ENCODE measurements around the gene DVL3.
"Not testable (repeated sequence)": the region's sequence is repeated elsewhere in the genome, so short reads cannot be mapped to it uniquely, and the experiment has no call there.

Gene DVL3

GRCh38 chr3:184155644-184156521 is 706 bp downstream of the DVL3 start:
- Histone ChIP-seq H3K4me3 (ENCODE audit: extremely low read depth, insufficient read depth, low read length, poor library complexity, severe bottlenecking) (peak overlapping the region; percentile 71), H3K9me3 (ENCODE audit: control insufficient read depth, low read length) (no peaks in the 10 kb centered on the region), H3K27ac (ENCODE audit: low read depth, low read length, severe bottlenecking) (peak overlapping the region; percentile 86), H3K36me3 (ENCODE audit: control insufficient read depth, insufficient read depth, low read length) (peaks cover 27% of the 10 kb centered on the region), H3K4me1 (ENCODE audit: control insufficient read depth, insufficient read depth, low read length, poor library complexity, severe bottlenecking) (peaks cover 18% of the 10 kb centered on the region)
- 0 to 1% methylated on average over 35 to 43 of the region's 47 CpGs for WGBS, 2 experiments (ENCODE audit: insufficient coverage in 2 of 2)

GRCh38 chr3:184156522-184156955 is 1.4 kb downstream of the DVL3 start:
- H3K4me1 ChIP-seq (ENCODE audit: control insufficient read depth, insufficient read depth, low read length, poor library complexity, severe bottlenecking) = peaks cover 19% of the 10 kb centered on the region
- H3K9me3 ChIP-seq (ENCODE audit: control insufficient read depth, low read length) = no peaks in the 10 kb centered on the region
- peak overlapping the region; percentile 71 for H3K4me3 ChIP-seq (ENCODE audit: extremely low read depth, insufficient read depth, low read length, poor library complexity, severe bottlenecking)
- H3K36me3 ChIP-seq (ENCODE audit: control insufficient read depth, insufficient read depth, low read length) = peaks cover 28% of the 10 kb centered on the region
- 0% methylated on average over 3 of the region's 6 CpGs for WGBS, 2 experiments (ENCODE audit: insufficient coverage in 2 of 2)
- peak overlapping the region; percentile 86 for H3K27ac ChIP-seq (ENCODE audit: low read depth, low read length, severe bottlenecking)

GRCh38 chr3:184157206-184157605 is 2.0 kb downstream of the DVL3 start:
- peak overlapping the region; percentile 86 for H3K27ac ChIP-seq (ENCODE audit: low read depth, low read length, severe bottlenecking)
- H3K9me3 ChIP-seq (ENCODE audit: control insufficient read depth, low read length) = no peaks in the 10 kb centered on the region
- peaks cover 19% of the 10 kb centered on the region for H3K4me1 ChIP-seq (ENCODE audit: control insufficient read depth, insufficient read depth, low read length, poor library complexity, severe bottlenecking)
- peak overlapping the region; percentile 71 for H3K4me3 ChIP-seq (ENCODE audit: extremely low read depth, insufficient read depth, low read length, poor library complexity, severe bottlenecking)
- H3K36me3 ChIP-seq (ENCODE audit: control insufficient read depth, insufficient read depth, low read length) = peaks cover 34% of the 10 kb centered on the region

GRCh38 chr3:184158404-184158803 is 3.2 kb downstream of the DVL3 start:
- 86 to 89% methylated on average over 2 to 3 of the region's 4 CpGs for WGBS, 2 experiments (ENCODE audit: insufficient coverage in 2 of 2)
- no peak overlapping the region for H3K27ac ChIP-seq (ENCODE audit: low read depth, low read length, severe bottlenecking)
- H3K9me3 ChIP-seq (ENCODE audit: control insufficient read depth, low read length) = no peaks in the 10 kb centered on the region
- H3K4me3 ChIP-seq (ENCODE audit: extremely low read depth, insufficient read depth, low read length, poor library complexity, severe bottlenecking) = no peak overlapping the region
- H3K36me3 ChIP-seq (ENCODE audit: control insufficient read depth, insufficient read depth, low read length) = peaks cover 40% of the 10 kb centered on the region
- peaks cover 19% of the 10 kb centered on the region for H3K4me1 ChIP-seq (ENCODE audit: control insufficient read depth, insufficient read depth, low read length, poor library complexity, severe bottlenecking)

- Histone ChIP-seq H3K9me3 (ENCODE audit: control insufficient read depth, low read length) (no peaks in the 10 kb centered on the region), H3K36me3 (ENCODE audit: control insufficient read depth, insufficient read depth, low read length) (peaks cover 61% of the 10 kb centered on the region), H3K4me3 (ENCODE audit: extremely low read depth, insufficient read depth, low read length, poor library complexity, severe bottlenecking) (no peak overlapping the region), H3K4me1 (ENCODE audit: control insufficient read depth, insufficient read depth, low read length, poor library complexity, severe bottlenecking) (peaks cover 19% of the 10 kb centered on the region), H3K27ac (ENCODE audit: low read depth, low read length, severe bottlenecking) (no peak overlapping the region)
- WGBS, 2 experiments (ENCODE audit: insufficient coverage in 2 of 2) = 95 to 100% methylated on average over 2 of the region's 2 CpGs
Measured at GRCh38 chr3:184160456-184160855, 5.3 kb downstream of the DVL3 start.

- 93 to 100% methylated on average over 5 to 6 of the region's 8 CpGs for WGBS, 2 experiments (ENCODE audit: insufficient coverage in 2 of 2)
- not testable (repeated sequence) for H3K9me3 ChIP-seq (ENCODE audit: control insufficient read depth, low read length); H3K4me3 ChIP-seq (ENCODE audit: extremely low read depth, insufficient read depth, low read length, poor library complexity, severe bottlenecking); H3K27ac ChIP-seq (ENCODE audit: low read depth, low read length, severe bottlenecking)
- H3K36me3 ChIP-seq (ENCODE audit: control insufficient read depth, insufficient read depth, low read length) = peaks cover 80% of the 10 kb centered on the region
- peaks cover 13% of the 10 kb centered on the region for H3K4me1 ChIP-seq (ENCODE audit: control insufficient read depth, insufficient read depth, low read length, poor library complexity, severe bottlenecking)
Measured at GRCh38 chr3:184162571-184163070, 7.4 kb downstream of the DVL3 start.

GRCh38 chr3:184164648-184165330 is 9.6 kb downstream of the DVL3 start:
- Histone ChIP-seq H3K36me3 (ENCODE audit: control insufficient read depth, insufficient read depth, low read length) (peaks cover 83% of the 10 kb centered on the region), H3K4me3 (ENCODE audit: extremely low read depth, insufficient read depth, low read length, poor library complexity, severe bottlenecking) (no peak overlapping the region), H3K27ac (ENCODE audit: low read depth, low read length, severe bottlenecking) (no peak overlapping the region), H3K4me1 (ENCODE audit: control insufficient read depth, insufficient read depth, low read length, poor library complexity, severe bottlenecking) (peaks cover 3% of the 10 kb centered on the region), H3K9me3 (ENCODE audit: control insufficient read depth, low read length) (no peaks in the 10 kb centered on the region)
- 95 to 98% methylated on average over 6 to 15 of the region's 16 CpGs for WGBS, 2 experiments (ENCODE audit: insufficient coverage in 2 of 2)

- Histone ChIP-seq H3K4me3 (ENCODE audit: extremely low read depth, insufficient read depth, low read length, poor library complexity, severe bottlenecking) (no peak overlapping the region), H3K36me3 (ENCODE audit: control insufficient read depth, insufficient read depth, low read length) (peaks cover 87% of the 10 kb centered on the region)
- WGBS, 2 experiments (ENCODE audit: insufficient coverage in 2 of 2) = 92% methylated on average over 2 of the region's 3 CpGs; no CpG with 5 or more reads in 1 of the 2 experiments
Measured at GRCh38 chr3:184165543-184165942, 10.4 kb downstream of the DVL3 start.

GRCh38 chr3:184166671-184167070 is 11.5 kb downstream of the DVL3 start:
- no peak overlapping the region for H3K4me3 ChIP-seq (ENCODE audit: extremely low read depth, insufficient read depth, low read length, poor library complexity, severe bottlenecking)
- no peaks in the 10 kb centered on the region for H3K9me3 ChIP-seq (ENCODE audit: control insufficient read depth, low read length)
- no peak overlapping the region for H3K27ac ChIP-seq (ENCODE audit: low read depth, low read length, severe bottlenecking)
- H3K4me1 ChIP-seq (ENCODE audit: control insufficient read depth, insufficient read depth, low read length, poor library complexity, severe bottlenecking) = peaks cover 11% of the 10 kb centered on the region
- 98 to 100% methylated on average over 2 to 5 of the region's 6 CpGs for whole genome bisulfite sequencing, 2 experiments (ENCODE audit: insufficient coverage in 2 of 2)
- H3K36me3 ChIP-seq (ENCODE audit: control insufficient read depth, insufficient read depth, low read length) = peaks cover 93% of the 10 kb centered on the region

More at GRCh38 chr3:184165543-184165942, 10.4 kb downstream of the DVL3 start:
- Histone ChIP-seq H3K4me1 (ENCODE audit: control insufficient read depth, insufficient read depth, low read length, poor library complexity, severe bottlenecking) (peaks cover 5% of the 10 kb centered on the region), H3K27ac (ENCODE audit: low read depth, low read length, severe bottlenecking) (no peak overlapping the region), H3K9me3 (ENCODE audit: control insufficient read depth, low read length) (no peaks in the 10 kb centered on the region)

- H3K36me3 ChIP-seq (ENCODE audit: control insufficient read depth, insufficient read depth, low read length) = peaks cover 95% of the 10 kb centered on the region
Measured at GRCh38 chr3:184167786-184168185, 12.6 kb downstream of the DVL3 start.

More at GRCh38 chr3:184167786-184168185, 12.6 kb downstream of the DVL3 start:
- no peak overlapping the region for H3K4me3 ChIP-seq (ENCODE audit: extremely low read depth, insufficient read depth, low read length, poor library complexity, severe bottlenecking)
- H3K9me3 ChIP-seq (ENCODE audit: control insufficient read depth, low read length) = no peaks in the 10 kb centered on the region
- no peak overlapping the region for H3K27ac ChIP-seq (ENCODE audit: low read depth, low read length, severe bottlenecking)
- peaks cover 20% of the 10 kb centered on the region for H3K4me1 ChIP-seq (ENCODE audit: control insufficient read depth, insufficient read depth, low read length, poor library complexity, severe bottlenecking)
- WGBS, 2 experiments (ENCODE audit: insufficient coverage in 2 of 2) = 93 to 95% methylated on average over 4 to 8 of the region's 8 CpGs

Measured in mesodermal cell (in vitro differentiated cells).